HEK293T (cell line): ENCODE measurements around the gene LMTK2.

Experiments
- CTCF ChIA-PET: fragments of 350-600 bp; formaldehyde crosslinking; extraction: SDS; loops from one replicate; lab custom pipeline; 2021; ENCODE audit warnings: antibody characterized with exemption, inconsistent platforms; lab: Yijun Ruan, JAX
- POLR2A ChIA-PET: fragments of 350-600 bp; formaldehyde crosslinking; extraction: SDS; loops from one replicate; lab custom pipeline; 2020; ENCODE audit warnings: antibody characterized with exemption, inconsistent platforms; lab: Yijun Ruan, JAX
- DNase-seq: peaks from one replicate; pipeline ENCODE4 v3.0.0; 2012; ENCODE audit warnings: mixed read lengths; ENCODE audit errors: extremely low spot score
- ARNT ChIP-seq: fragments of 450-650 bp; IDR thresholded peaks from 2 replicates; pipeline ENCODE4 v1.6.1; 2017; ENCODE audit warnings: mild to moderate bottlenecking
- BHLHE40 ChIP-seq: fragments of 450-650 bp; IDR thresholded peaks from 2 replicates; pipeline ENCODE4 v1.6.1; 2016; ENCODE audit warnings: mild to moderate bottlenecking, moderate library complexity, borderline replicate concordance
- CTBP1 ChIP-seq: fragments of 450-650 bp; IDR thresholded peaks from 2 replicates; pipeline ENCODE4 v1.6.1; 2016; ENCODE audit warnings: borderline replicate concordance
- ELF4 ChIP-seq: fragments of 450-650 bp; IDR thresholded peaks from 2 replicates; pipeline ENCODE4 v1.6.1; 2017; ENCODE audit warnings: antibody characterized with exemption
- FOXA1 ChIP-seq: fragments of 450-650 bp; IDR thresholded peaks from 2 replicates; pipeline ENCODE4 v1.6.1; 2016; ENCODE audit warnings: mild to moderate bottlenecking
- FOXK2 ChIP-seq: fragments of 450-650 bp; IDR thresholded peaks from 2 replicates; pipeline ENCODE4 v1.6.1; 2016; ENCODE audit warnings: mild to moderate bottlenecking
- FOXM1 ChIP-seq: fragments of 450-650 bp; IDR thresholded peaks from 2 replicates; pipeline ENCODE4 v1.6.1; 2017; ENCODE audit warnings: mild to moderate bottlenecking, borderline replicate concordance
- HDGF ChIP-seq: fragments of 450-650 bp; IDR thresholded peaks from 2 replicates; pipeline ENCODE4 v1.6.1; 2017; ENCODE audit warnings: antibody characterized with exemption, borderline replicate concordance
- L3MBTL2 ChIP-seq: fragments of 450-650 bp; conservative IDR thresholded peaks from 2 replicates; pipeline ENCODE4 v1.6.1; 2016; ENCODE audit warnings: mild to moderate bottlenecking
- LEF1 ChIP-seq: fragments of 450-650 bp; IDR thresholded peaks from 2 replicates; pipeline ENCODE4 v1.6.1; 2017; ENCODE audit warnings: mild to moderate bottlenecking, borderline replicate concordance
- NFRKB ChIP-seq: fragments of 450-650 bp; IDR thresholded peaks from 2 replicates; pipeline ENCODE4 v1.6.1; 2016; ENCODE audit warnings: mild to moderate bottlenecking, moderate library complexity
- PKNOX1 ChIP-seq: fragments of 450-650 bp; IDR thresholded peaks from 2 replicates; pipeline ENCODE4 v1.6.1; 2016
- SP1 ChIP-seq: fragments of 450-650 bp; IDR thresholded peaks from 2 replicates; pipeline ENCODE4 v1.6.1; 2017
- SUZ12 ChIP-seq: fragments of 450-650 bp; IDR thresholded peaks from 2 replicates; pipeline ENCODE4 v1.6.1; 2016; ENCODE audit warnings: mild to moderate bottlenecking
- TARDBP ChIP-seq: fragments of 450-650 bp; IDR thresholded peaks from 2 replicates; pipeline ENCODE4 v1.6.1; 2016
- ZNF384 ChIP-seq: fragments of 450-650 bp; IDR thresholded peaks from 2 replicates; pipeline ENCODE4 v1.6.1; 2016

The LMTK2 gene

GRCh38 chr7:98204670-98205069, 98.0 kb downstream of the LMTK2 start:
- TF ChIP-seq L3MBTL2, result no peak
- TF ChIP-seq BHLHE40, result no peak
- TF ChIP-seq TARDBP, result no peak
- no peak for TF ChIP-seq HDGF
- TF ChIP-seq SUZ12, result no peak
- no peak for TF ChIP-seq ARNT
- no peak for TF ChIP-seq FOXA1
- no peak for TF ChIP-seq SP1
- no peak for TF ChIP-seq CTBP1
- TF ChIP-seq ELF4, result no peak
- TF ChIP-seq LEF1, result no peak
- no peak for DNase-seq
- POLR2A ChIA-PET, result no interaction called here
- CTCF ChIA-PET, result no interaction called here

- TF ChIP-seq NFRKB (no peak), ZNF384 (no peak), FOXA1 (no peak), PKNOX1 (no peak), FOXK2 (no peak)
- CTCF ChIA-PET, result no interaction called here
- POLR2A ChIA-PET, result no interaction called here
- no peak for DNase-seq
These were observed 98.6 kb downstream of the LMTK2 start for GRCh38 chr7:98205162-98205845.

GRCh38 chr7:98206451-98207330, 100.0 kb downstream of the LMTK2 start:
- ChIA-PET CTCF (no interaction called here), POLR2A (no interaction called here)
- no peak for DNase-seq
- no peak for TF ChIP-seq PKNOX1

GRCh38 chr7:98209166-98209920, 102.7 kb downstream of the LMTK2 start:
- TF ChIP-seq TARDBP (no peak), PKNOX1 (no peak), SP1 (no peak), L3MBTL2 (no peak), FOXK2 (no peak), SUZ12 (no peak)
- CTCF ChIA-PET, result no interaction called here
- DNase-seq, result no peak
- POLR2A ChIA-PET, result no interaction called here

GRCh38 chr7:98210513-98211220, 104.0 kb downstream of the LMTK2 start:
- no peak for DNase-seq
- CTCF ChIA-PET, result no interaction called here
- POLR2A ChIA-PET, result no interaction called here
- TF ChIP-seq NFRKB (no peak), PKNOX1 (no peak), FOXA1 (no peak), SP1 (no peak), CTBP1 (no peak), ELF4 (no peak), FOXM1 (no peak), ZNF384 (no peak), HDGF (no peak), L3MBTL2 (no peak), FOXK2 (no peak), BHLHE40 (no peak), TARDBP (no peak), LEF1 (no peak), ARNT (no peak), SUZ12 (no peak)
